ENCODE measurements around the gene P2RX7.

- no peak for TF ChIP-seq TAF1 (IDR thresholded peaks at IDR 0.05; ENCODE audit: low read depth)
- TF ChIP-seq EGR1 (IDR thresholded peaks at IDR 0.05), result no peak
Observed at GRCh38 chr12:121158085-121158484, 25.4 kb downstream of the P2RX7 start.
